ENCODE data around the gene IGSF22.
"Not testable (repeated sequence)": the region's sequence is repeated elsewhere in the genome, so short reads cannot be mapped to it uniquely, and the experiment has no call there.

Gene IGSF22

GRCh38 chr11:18681949-18682348, 44.0 kb downstream of the IGSF22 start:
- DNase-seq, result not testable (repeated sequence)

- no peak for DNase-seq
These were observed 48.4 kb downstream of the IGSF22 start for GRCh38 chr11:18677560-18677959.

GRCh38 chr11:18676803-18677202, 49.2 kb downstream of the IGSF22 start:
- DNase-seq, result no peak

- DNase-seq, result not testable (repeated sequence)
These were observed 53.8 kb downstream of the IGSF22 start for GRCh38 chr11:18672209-18672608.

GRCh38 chr11:18671246-18671645, 54.7 kb downstream of the IGSF22 start:
- DNase-seq, result no peak

- DNase-seq, result no peak
These were observed 56.3 kb downstream of the IGSF22 start for GRCh38 chr11:18669711-18670110.

GRCh38 chr11:18669219-18669596, 56.8 kb downstream of the IGSF22 start:
- DNase-seq, result no peak

GRCh38 chr11:18668131-18668530, 57.9 kb downstream of the IGSF22 start:
- no peak for DNase-seq

- DNase-seq, result not testable (repeated sequence)
These were observed 60.6 kb downstream of the IGSF22 start for GRCh38 chr11:18665353-18665872.

- no peak for DNase-seq
These were observed 68.3 kb downstream of the IGSF22 start for GRCh38 chr11:18657673-18658072.
